ENCODE results near the gene SLC27A5.

SLC27A5 gene

GRCh38 chr19:58521651-58522050 lies 9.9 kb upstream of the SLC27A5 start:
- ChIA-PET CTCF (interaction anchor here (0.6 to 3.4 kb wide), 6 partner anchors 22 to 293 kb away, joined by 3 to 25 read pairs (median 12); partner anchors contain the start of genes CHMP2A, TRIM28 and ZNF544), POLR2A (interaction anchor here (0.6 to 4.6 kb wide), 7 partner anchors 22 to 127 kb away, joined by 3 to 107 read pairs (median 3); partner anchors contain the start of genes CHMP2A and TRIM28)
- Histone ChIP-seq H3K4me3 (ENCODE audit: low read depth, low read length) (no peak overlapping the region), H3K27ac (ENCODE audit: extremely low read depth, low read depth, low read length) (no peak overlapping the region), H3K4me1 (ENCODE audit: control insufficient read depth, insufficient read depth, low read length) (peaks cover 10% of the 10 kb centered on the region), H3K36me3 (ENCODE audit: control insufficient read depth in 2 of 2, insufficient read depth in 1 of 2, low read length in 2 of 2) (peaks cover 0 to 8% of the 10 kb centered on the region in 2 experiments; a peak in 1 of 3 replicates), H3K9me3 (ENCODE audit: control insufficient read depth, insufficient read depth, low read depth, low read length) (no peaks in the 10 kb centered on the region)
- TF ChIP-seq ZNF521 (tag by site-specific recombination; IDR thresholded peaks at IDR 0.05) (no peak), ZNF555 (tag by site-specific recombination; conservative IDR thresholded peaks at IDR 0.05) (no peak), ZEB2 (tag by site-specific recombination; IDR thresholded peaks at IDR 0.05) (no peak), ZNF768 (tag by site-specific recombination; IDR thresholded peaks at IDR 0.05) (no peak), ZNF16 (tag by site-specific recombination; IDR thresholded peaks at IDR 0.05; ENCODE audit: low read depth) (no peak), ZNF10 (tag by site-specific recombination; IDR thresholded peaks at IDR 0.05) (no peak), ZNF350 (tag by site-specific recombination; IDR thresholded peaks at IDR 0.05) (no peak), ZBTB7A (tag by site-specific recombination; IDR thresholded peaks at IDR 0.05; ENCODE audit: low read depth) (no peak), ZNF398 (tag by site-specific recombination; IDR thresholded peaks at IDR 0.05) (no peak)
- TF ChIP-seq, protein P1, sequence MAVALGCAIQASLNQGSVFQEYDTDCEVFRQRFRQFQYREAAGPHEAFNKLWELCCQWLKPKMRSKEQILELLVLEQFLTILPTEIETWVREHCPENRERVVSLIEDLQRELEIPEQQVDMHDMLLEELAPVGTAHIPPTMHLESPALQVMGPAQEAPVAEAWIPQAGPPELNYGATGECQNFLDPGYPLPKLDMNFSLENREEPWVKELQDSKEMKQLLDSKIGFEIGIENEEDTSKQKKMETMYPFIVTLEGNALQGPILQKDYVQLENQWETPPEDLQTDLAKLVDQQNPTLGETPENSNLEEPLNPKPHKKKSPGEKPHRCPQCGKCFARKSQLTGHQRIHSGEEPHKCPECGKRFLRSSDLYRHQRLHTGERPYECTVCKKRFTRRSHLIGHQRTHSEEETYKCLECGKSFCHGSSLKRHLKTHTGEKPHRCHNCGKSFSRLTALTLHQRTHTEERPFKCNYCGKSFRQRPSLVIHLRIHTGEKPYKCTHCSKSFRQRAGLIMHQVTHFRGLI (tag by site-specific recombination; IDR thresholded peaks at IDR 0.05): no peak
- TF ChIP-seq, protein P2, sequence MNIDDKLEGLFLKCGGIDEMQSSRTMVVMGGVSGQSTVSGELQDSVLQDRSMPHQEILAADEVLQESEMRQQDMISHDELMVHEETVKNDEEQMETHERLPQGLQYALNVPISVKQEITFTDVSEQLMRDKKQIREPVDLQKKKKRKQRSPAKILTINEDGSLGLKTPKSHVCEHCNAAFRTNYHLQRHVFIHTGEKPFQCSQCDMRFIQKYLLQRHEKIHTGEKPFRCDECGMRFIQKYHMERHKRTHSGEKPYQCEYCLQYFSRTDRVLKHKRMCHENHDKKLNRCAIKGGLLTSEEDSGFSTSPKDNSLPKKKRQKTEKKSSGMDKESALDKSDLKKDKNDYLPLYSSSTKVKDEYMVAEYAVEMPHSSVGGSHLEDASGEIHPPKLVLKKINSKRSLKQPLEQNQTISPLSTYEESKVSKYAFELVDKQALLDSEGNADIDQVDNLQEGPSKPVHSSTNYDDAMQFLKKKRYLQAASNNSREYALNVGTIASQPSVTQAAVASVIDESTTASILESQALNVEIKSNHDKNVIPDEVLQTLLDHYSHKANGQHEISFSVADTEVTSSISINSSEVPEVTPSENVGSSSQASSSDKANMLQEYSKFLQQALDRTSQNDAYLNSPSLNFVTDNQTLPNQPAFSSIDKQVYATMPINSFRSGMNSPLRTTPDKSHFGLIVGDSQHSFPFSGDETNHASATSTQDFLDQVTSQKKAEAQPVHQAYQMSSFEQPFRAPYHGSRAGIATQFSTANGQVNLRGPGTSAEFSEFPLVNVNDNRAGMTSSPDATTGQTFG (tag by site-specific recombination; IDR thresholded peaks at IDR 0.05; ENCODE audit: borderline replicate concordance): no peak

GRCh38 chr19:58520257-58520599 lies 8.4 kb upstream of the SLC27A5 start:
- no peak for TF ChIP-seq ZSCAN23 (tag by site-specific recombination; IDR thresholded peaks at IDR 0.05)
- peak; percentile 82 for TF ChIP-seq PRDM10 (tag by site-specific recombination; IDR thresholded peaks at IDR 0.05)
- TF ChIP-seq ZNF660 (tag by site-specific recombination; IDR thresholded peaks at IDR 0.05): peak; percentile 31; the same call in 1 of the 2 replicates
- TF ChIP-seq ZNF324 (tag by site-specific recombination; IDR thresholded peaks at IDR 0.05): no peak
- Histone ChIP-seq H3K36me3 (ENCODE audit: control insufficient read depth in 2 of 2, insufficient read depth in 1 of 2, low read length in 2 of 2) (peaks cover 0 to 22% of the 10 kb centered on the region in 2 experiments; a peak in 1 of 3 replicates), H3K9me3 (ENCODE audit: control insufficient read depth, insufficient read depth, low read depth, low read length) (no peaks in the 10 kb centered on the region), H3K4me1 (ENCODE audit: control insufficient read depth, insufficient read depth, low read length) (peaks cover 10% of the 10 kb centered on the region), H3K27ac (ENCODE audit: extremely low read depth, low read depth, low read length) (peak overlapping the region; percentile 94), H3K4me3 (ENCODE audit: low read depth, low read length) (peak overlapping the region; percentile 74)
- POLR2A ChIA-PET: interaction anchor here (0.6 to 4.6 kb wide), 44 partner anchors 8 to 603 kb away, joined by 3 to 107 read pairs (median 5); partner anchors contain the start of genes CHMP2A, MZF1, TRIM28 and UBE2M
- CTCF ChIA-PET: interaction anchor here (0.6 to 3.4 kb wide), 36 partner anchors 12 to 385 kb away, joined by 3 to 26 read pairs (median 5); partner anchors contain the start of genes CHMP2A, TRIM28, ZNF446 and ZNF497
